GM19239 (cell line): ENCODE results near the gene LHX3.
"Not testable (repeated sequence)": the region's sequence is repeated elsewhere in the genome, so short reads cannot be mapped to it uniquely, and the experiment has no call there.

Experiments
- DNase-seq: peaks from one replicate; pipeline ENCODE4 v3.0.0; 2011; ENCODE audit warnings: low spot score; ENCODE audit not compliant: insufficient read length
- FAIRE-seq: peaks from 2 replicates; lab custom pipeline; 2011; peaks lifted over from hg19 to GRCh38; lab: Jason Lieb, UNC

The LHX3 gene

DNA sequence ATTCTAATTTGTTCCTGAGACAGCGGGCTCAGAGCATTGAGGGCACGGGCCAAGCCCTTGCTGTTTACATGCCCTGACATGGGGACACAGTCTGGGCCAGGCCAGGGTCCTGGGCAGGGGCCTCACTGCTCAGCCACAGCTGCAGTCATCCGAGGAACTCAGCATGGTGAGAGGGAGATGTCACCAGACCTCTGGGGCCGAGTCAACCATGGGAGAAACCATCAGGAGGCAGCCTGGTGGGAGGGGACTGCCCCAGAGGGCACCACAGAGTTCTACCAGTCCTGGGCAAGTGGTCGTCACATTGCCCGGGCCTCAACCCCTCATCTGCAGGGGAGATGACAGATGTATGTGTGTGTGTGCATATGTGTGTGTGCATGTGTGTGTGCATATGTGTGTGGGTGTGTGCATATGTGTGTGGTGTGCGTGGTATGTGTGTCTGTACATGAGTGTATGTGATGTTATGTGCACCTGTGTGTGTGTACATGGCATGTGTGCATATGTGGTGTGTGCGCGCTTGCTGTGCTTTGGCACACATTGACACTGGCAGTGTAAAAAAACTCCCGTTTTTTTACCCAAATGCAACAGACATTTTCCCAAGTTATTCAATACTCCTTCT lies 43.8 kb downstream of the LHX3 start:
- DNase-seq (no peak), FAIRE-seq (no peak)

DNA sequence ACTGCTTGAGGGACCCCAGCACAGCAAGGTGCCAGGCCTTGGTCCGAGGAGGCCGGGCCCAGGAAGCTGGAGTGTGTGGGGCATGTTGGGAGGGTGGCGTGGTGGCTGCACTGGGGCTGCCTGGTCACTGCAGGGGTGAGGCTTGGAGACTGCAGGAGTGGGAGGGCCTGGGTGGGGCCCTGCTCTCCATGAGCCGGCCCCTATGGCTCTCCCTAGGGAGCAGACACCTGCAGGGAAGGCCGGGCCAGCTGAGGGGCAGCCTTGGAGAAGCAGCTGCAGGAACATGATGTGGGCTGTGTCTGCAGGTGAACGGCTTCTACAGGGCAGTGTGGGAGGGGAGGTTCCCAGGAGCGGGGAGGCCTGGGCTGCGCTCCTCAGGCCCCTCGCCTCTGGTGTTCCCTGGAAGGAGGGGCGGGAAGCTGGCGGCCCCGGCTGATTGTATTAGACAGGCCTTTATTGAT lies 44.5 kb downstream of the LHX3 start:
- FAIRE-seq (no peak), DNase-seq (no peak)

GRCh38 chr9:136159851-136160250 lies 45.1 kb downstream of the LHX3 start:
- no peak for FAIRE-seq

GRCh38 chr9:136157477-136158265 lies 47.3 kb downstream of the LHX3 start:
- no peak for DNase-seq
- FAIRE-seq = no peak

More at GRCh38 chr9:136159851-136160250, 45.1 kb downstream of the LHX3 start:
- DNase-seq = no peak

DNA sequence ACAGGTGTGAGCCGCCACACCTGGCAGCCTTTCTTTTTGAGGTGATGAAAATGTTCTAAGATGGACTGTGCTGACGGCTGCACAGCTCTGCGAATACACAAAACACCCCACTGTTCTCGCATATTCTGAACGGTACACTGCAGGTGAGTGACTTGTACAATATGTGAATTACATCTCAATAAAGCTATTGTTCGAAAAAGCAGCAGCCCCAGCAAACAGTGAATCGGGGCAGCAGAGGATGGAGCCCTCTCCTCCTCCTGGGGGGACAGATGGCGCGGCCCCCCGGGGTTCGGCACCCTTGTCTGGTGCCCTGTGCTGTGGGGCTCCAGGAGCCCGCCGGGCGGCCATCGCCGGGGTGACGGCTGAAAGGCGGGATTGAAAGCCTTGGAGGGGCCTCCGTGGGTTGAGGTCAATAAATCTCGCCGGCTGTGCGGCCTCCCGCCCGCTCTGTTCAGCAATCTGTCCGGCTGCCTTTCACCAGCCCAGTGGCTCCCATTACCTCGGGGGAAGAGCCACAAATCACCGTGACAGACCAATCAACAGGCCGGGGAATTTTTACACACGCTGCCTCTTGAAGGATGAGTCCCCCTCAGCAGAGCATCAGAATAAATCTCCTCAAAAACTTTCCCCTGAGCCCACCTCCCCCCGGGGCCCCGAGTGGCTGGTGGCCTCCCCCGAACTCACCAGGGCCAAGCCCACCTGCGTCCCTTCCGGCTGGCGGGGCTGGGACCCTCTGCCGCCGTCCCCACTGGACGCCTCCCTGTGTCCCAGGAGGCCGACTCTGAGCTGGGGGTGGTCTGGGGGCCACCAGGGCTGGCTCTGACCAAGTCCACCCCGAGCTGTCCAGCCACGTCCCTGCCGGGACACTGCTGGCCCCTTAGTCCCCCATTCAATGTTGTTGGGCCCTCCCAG lies 48.5 kb downstream of the LHX3 start:
- no peak for FAIRE-seq
- no peak for DNase-seq

- DNase-seq (no peak), FAIRE-seq (no peak)
These were observed 49.4 kb downstream of the LHX3 start for GRCh38 chr9:136155576-136155975.

- FAIRE-seq = no peak
- DNase-seq = no peak
These were observed 50.0 kb downstream of the LHX3 start for GRCh38 chr9:136154943-136155342.

- no peak for FAIRE-seq
- no peak for DNase-seq
These were observed 51.4 kb downstream of the LHX3 start for GRCh38 chr9:136153381-136154065.

DNA sequence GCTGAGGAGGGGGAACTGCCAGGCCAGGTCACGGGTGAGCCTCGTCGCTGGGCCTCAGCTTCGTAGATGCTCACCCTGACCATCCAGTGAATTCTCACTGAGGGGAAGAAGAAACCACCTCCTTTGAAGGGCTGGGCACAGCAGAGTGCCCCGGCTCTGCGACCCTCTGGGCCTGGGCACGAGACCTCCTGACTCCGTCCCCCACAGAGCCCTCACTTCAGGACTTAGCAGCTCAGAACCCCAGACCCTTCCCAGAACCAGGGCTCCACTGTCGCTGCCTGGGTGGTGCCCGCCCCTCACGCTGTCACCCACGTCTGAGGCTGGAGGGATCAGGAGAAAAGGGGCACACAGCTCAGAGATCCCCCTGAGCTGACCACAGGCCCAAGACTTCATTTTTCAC lies 52.0 kb downstream of the LHX3 start:
- no peak for DNase-seq
- FAIRE-seq = no peak

GRCh38 chr9:136152543-136152866 lies 52.4 kb downstream of the LHX3 start:
- FAIRE-seq (no peak), DNase-seq (no peak)

DNA sequence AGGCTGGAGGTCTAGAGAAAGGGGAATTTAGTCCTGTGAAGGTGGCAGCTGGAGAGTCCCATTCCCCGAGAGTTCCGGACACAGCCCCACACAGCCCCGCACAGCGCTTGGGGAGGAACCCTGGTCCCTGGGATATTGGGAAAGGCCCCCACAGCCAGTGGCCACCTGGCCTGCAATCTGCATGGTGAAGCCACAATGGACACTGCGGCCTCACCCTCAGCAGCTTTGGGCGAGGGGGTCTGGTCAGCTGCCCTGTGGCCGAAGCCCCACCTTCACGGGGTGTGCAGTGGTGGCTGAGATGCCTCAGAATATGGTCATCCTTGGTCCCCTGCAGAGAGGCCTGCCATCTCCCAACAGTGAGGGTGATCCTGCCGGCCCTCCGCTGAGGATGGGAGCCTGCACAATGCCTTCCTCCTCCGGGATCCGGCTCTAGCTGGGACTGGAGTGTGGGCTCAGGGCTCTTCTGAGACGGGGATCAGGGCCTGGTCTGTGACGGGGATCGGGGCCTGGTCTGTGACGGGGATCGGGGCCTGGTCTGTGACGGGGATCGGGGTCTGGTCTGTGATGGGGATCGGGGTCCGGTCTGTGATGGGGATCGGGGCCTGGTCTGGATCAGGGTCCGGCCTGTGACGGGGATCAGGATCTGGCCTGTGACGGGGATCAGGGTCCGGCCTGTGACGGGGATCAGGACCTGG lies 52.9 kb downstream of the LHX3 start:
- DNase-seq = no peak
- FAIRE-seq = no peak

- FAIRE-seq (no peak), DNase-seq (no peak)
These were observed 53.6 kb downstream of the LHX3 start for GRCh38 chr9:136151214-136151804.

DNA sequence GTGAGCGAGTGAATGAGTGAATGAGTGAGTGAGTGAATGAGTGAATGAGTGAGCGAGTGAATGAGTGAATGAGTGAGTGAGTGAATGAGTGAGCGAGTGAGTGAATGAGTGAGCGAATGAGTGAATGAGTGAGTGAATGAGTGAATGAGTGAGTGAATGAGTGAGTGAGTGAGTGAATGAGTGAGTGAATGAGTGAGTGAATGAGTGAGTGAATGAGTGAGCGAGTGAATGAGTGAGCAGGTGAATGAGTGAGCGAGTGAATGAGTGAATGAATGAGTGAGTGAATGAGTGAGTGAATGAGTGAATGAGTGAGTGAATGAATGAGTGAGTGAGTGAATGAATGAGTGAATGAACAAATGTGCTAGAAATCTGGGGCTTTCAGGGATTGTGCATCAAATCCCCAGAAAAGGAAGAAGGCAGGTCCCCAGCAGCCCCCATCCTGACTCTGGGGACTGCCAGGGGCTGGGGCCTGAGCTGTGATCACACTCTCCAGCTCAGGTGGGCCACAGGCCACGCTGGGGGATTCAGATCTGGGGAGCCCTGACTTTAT lies 54.2 kb downstream of the LHX3 start:
- not testable (repeated sequence) for FAIRE-seq, DNase-seq

GRCh38 chr9:136149853-136150252 lies 55.1 kb downstream of the LHX3 start:
- FAIRE-seq (no peak), DNase-seq (no peak)

DNA sequence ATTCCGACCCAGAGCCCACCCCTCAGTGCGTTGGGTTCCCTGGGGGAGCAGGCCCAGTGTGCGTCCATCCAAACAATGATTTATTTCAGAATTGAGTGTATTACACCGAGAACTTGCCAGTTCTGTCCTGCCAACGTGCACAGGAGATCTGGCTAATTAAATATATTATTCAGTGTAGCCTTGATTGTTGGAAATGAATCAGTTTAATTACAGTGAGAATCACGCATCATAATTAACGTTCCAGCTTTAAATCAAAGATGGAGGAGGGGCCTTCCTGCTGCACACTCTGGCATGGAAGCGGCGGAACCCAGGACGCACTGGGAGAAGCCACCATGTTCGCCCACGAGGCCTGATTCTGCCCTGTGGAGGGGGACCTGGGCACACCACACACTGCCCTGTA lies 55.6 kb downstream of the LHX3 start:
- DNase-seq (no peak), FAIRE-seq (no peak)

DNA sequence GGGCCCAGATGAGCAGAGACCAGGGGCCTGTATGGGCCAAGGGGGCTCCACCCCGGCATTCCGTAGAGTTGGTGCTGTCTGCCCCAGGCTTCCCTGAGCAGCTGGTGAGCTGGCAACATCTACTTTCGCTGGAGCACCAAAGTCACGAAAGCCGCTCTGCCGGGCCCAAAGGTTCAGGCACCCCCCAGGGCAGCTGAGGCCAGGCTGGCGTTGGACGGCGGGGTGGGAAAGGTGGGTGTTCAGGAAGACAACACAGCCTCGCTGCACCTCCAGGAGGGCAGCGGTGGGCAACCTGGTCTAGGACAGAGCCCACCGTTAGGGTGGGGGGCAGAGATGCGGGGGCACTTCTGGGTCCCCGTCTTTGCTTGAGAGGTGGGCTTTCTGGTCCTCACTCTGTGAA lies 56.2 kb downstream of the LHX3 start:
- DNase-seq (no peak), FAIRE-seq (no peak)

GRCh38 chr9:136147890-136148714 lies 56.8 kb downstream of the LHX3 start:
- DNase-seq = no peak
- FAIRE-seq = no peak
